SJSA1 (cell line): ENCODE results near the gene NECTIN4. TPM values are rescaled to one million over a fixed set of nuclear protein-coding genes. Genes with fewer than 3 reads are reported as not detected.
"Not testable (repeated sequence)": the region's sequence is repeated elsewhere in the genome, so short reads cannot be mapped to it uniquely, and the experiment has no call there.

ENCODE experiments used
- DNase-seq, 2 experiments: peaks; one replicate each; pipeline ENCODE4 v3.0.0-alpha.2; 2015 to 2020; ENCODE audit warnings: low spot score in 2 of 2, low read depth in 1 of 2
- H3K27ac ChIP-seq: fragments of 250-450 bp; sonication (Bioruptor Pico); 2 replicates; pipeline ENCODE4 v1.5.1; 2020; ENCODE audit warnings: mild to moderate bottlenecking, moderate library complexity
- H3K27me3 ChIP-seq: fragments of 250-450 bp; sonication (Bioruptor Pico); replicated peaks from 2 replicates; pipeline ENCODE4 v1.5.1; 2020; ENCODE audit warnings: mild to moderate bottlenecking, moderate library complexity
- H3K36me3 ChIP-seq: fragments of 250-450 bp; sonication (Bioruptor Pico); 2 replicates; pipeline ENCODE4 v1.5.1; 2020; ENCODE audit warnings: mild to moderate bottlenecking
- H3K4me1 ChIP-seq: fragments of 250-450 bp; sonication (Bioruptor Pico); replicated peaks from 2 replicates; pipeline ENCODE4 v1.6.1; 2021; ENCODE audit warnings: mild to moderate bottlenecking
- H3K4me3 ChIP-seq: fragments of 250-450 bp; sonication (Bioruptor Pico); 2 replicates; pipeline ENCODE4 v1.5.1; 2020; ENCODE audit warnings: mild to moderate bottlenecking
- H3K9me3 ChIP-seq: fragments of 250-450 bp; sonication (Bioruptor Pico); replicated peaks from 2 replicates; pipeline ENCODE4 v1.5.1; 2020; ENCODE audit warnings: mild to moderate bottlenecking
- total RNA-seq: library from RNA; depleted of rRNA; stranded (reverse); fragments of >200 nt; shearing (Covaris generic); gene quantifications from 2 replicates; pipeline ENCODE4 v1.2.3, GENCODE V29; 2014; rRNA removed

The NECTIN4 gene
- total RNA-seq, 1 experiment from 2014 or later = 0.21 TPM

DNA sequence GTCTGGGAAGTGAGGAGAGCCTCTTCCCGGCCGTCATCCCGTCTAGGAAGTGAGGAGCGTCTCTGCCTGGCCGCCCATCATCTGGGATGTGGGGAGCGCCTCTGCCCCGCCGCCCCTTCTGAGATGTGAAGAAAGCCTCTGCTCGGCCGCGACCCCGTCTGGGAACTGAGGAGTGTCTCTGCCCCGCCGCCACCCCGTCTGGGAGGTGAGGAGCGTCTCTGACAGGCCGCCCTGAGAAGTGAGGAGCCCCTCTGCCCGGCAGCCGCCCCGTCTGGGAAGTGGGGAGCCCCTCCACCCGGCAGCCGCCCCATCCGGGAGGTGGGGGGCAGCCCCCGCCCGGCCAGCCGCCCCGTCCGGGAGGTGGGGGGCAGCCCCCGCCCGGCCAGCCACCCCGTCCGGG is 59.9 kb downstream of the NECTIN4 start:
- not testable (repeated sequence) for H3K27ac ChIP-seq, H3K4me1 ChIP-seq, H3K4me3 ChIP-seq, H3K9me3 ChIP-seq, DNase-seq, H3K27me3 ChIP-seq, H3K36me3 ChIP-seq

DNA sequence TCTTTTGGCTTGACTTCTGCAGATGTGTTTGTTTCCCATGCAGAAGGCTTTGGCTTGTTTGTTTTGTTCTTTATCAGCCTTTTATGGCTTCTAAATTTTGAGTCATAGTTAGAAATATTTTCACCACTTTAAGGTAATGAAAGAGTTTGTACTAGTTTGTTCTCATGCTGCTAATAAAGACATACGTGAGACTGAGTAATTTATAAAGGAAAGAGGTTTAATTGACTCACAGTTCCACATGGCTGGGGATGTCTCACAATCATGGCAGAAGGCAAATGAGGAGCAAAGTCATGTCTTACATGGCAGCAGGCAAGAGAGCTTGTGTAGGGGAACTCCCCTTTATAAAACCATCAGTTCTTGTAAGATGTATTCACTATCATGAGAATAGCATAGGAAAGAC is 62.4 kb downstream of the NECTIN4 start:
- H3K4me1 ChIP-seq, H3K9me3 ChIP-seq, DNase-seq, H3K36me3 ChIP-seq, H3K4me3 ChIP-seq, H3K27ac ChIP-seq, H3K27me3 ChIP-seq: not testable (repeated sequence)

DNA sequence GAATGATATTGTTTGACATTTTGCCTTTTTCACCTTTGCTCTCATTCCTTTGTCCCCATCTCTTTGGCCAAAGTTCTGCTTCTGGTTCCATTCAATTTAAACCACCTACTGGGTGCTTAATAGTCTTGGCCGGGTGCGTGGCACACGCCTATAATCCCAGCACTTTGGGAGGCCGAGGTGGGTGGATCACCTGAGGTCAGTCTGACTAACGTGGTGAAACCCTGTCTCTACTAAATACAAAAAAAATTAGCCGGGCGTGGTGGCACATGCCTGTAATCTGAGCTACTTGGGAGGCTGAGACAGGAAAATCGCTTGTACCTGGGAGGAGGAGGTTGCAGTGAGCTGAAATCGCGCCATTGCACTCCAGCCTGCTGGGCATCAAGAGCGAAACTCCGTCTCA is 66.9 kb downstream of the NECTIN4 start:
- not testable (repeated sequence) for H3K36me3 ChIP-seq, H3K4me3 ChIP-seq, H3K9me3 ChIP-seq, H3K27ac ChIP-seq, DNase-seq
- Histone ChIP-seq H3K4me1 (peaks cover 26% of the 10 kb centered on the region), H3K27me3 (peaks cover 16% of the 10 kb centered on the region; the same call in 1 of the 2 replicates)

DNA sequence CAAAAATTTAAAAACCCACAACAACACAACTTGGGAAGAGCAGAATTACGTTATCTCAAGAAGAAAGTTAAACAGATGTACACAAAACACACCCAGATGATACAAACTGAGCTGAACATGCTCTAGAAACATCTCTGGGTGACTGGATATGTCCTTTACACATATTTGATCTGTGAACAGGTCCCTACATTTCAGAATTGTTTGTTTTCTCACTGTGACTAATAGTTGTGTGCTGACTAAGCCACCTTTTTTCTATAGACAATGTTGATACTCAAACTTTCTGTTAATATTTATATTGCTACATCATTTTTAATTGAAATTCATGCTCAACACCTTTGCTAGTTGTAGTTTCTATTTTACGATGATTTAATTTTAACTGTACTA is 67.4 kb downstream of the NECTIN4 start:
- no peak overlapping the region for H3K4me3 ChIP-seq
- H3K27ac ChIP-seq = no peak overlapping the region
- DNase-seq = peak in 1 of 2 experiments; percentile 24
- H3K36me3 ChIP-seq = no peaks in the 10 kb centered on the region
- no peaks in the 10 kb centered on the region for H3K9me3 ChIP-seq
- peaks cover 26% of the 10 kb centered on the region for H3K4me1 ChIP-seq
- peaks cover 16% of the 10 kb centered on the region; the same call in 1 of the 2 replicates for H3K27me3 ChIP-seq

DNA sequence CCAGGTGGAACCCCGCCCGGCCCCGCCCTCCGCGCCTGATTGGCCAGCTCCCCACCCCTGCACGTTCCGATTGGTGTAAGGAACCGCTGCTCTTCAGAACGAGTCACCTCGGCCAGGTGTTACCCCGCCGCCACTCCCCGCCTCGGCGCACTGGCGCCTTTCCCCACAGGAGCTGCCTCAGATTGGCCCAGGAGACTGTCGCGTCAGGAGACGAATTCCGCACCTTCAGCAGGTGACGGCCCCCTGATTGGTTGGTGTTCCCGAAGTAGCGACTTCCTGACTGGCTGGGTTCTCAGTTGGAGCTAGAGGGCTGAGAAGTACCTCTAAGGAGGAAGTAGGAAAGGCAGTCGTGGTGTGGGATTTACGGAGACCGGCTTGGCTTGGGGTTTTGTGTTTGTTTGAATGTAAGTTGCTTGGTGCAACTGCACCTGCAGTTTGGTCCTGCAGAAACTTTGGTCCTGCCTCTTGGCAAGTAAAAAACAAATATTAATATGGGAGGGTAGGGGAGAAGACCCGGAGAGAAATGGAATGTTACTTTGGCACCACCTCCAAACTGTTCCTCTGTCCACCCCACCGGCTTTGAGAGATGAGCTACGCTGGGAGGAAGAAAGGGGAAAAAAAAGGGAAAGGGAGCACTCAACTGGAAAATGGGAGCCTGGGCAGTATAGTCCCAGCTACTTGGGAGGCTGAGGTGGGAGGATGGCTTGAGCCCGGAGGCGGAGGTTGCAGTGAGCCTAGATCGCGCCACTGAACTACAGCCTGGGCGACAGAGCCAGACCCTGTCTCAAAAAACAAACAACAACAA is 68.0 kb downstream of the NECTIN4 start:
- Histone ChIP-seq H3K27ac (no peak overlapping the region), H3K4me3 (peak overlapping the region; percentile 35), H3K36me3 (no peaks in the 10 kb centered on the region), H3K4me1 (peaks cover 26% of the 10 kb centered on the region), H3K9me3 (no peaks in the 10 kb centered on the region), H3K27me3 (peaks cover 16% of the 10 kb centered on the region; the same call in 1 of the 2 replicates)
- DNase-seq = peak in 1 of 2 experiments; percentile 29

Other genes with a start within 250 kb of the NECTIN4 start
- gene CD244, start 226.7 kb downstream of the NECTIN4 start, total RNA-seq = not detected in 2 replicates
- gene ITLN1, start 204.4 kb downstream of the NECTIN4 start, total RNA-seq = not detected in 2 replicates
- not detected in 2 replicates for gene ITLN2, start 134.7 kb downstream of the NECTIN4 start, total RNA-seq
- 3.2 and 4.5 TPM in 2 replicates for gene F11R, start 68.4 kb downstream of the NECTIN4 start, total RNA-seq
- 3.1 TPM in 1 of 2 replicates, not detected in the other for gene TSTD1, start 50.6 kb downstream of the NECTIN4 start, total RNA-seq
- gene USF1, start 43.6 kb downstream of the NECTIN4 start, total RNA-seq = 63.2 and 68.1 TPM in 2 replicates
- not detected in 2 replicates for gene ARHGAP30, start 19.7 kb downstream of the NECTIN4 start, total RNA-seq
- not detected in 2 replicates for gene KLHDC9, start 8.8 kb upstream of the NECTIN4 start, total RNA-seq
- 116 and 194 TPM in 2 replicates for gene PFDN2, start 28.5 kb upstream of the NECTIN4 start, total RNA-seq
- gene NIT1, start 28.5 kb upstream of the NECTIN4 start, total RNA-seq = 16.9 and 19.6 TPM in 2 replicates
- gene DEDD, start 43.1 kb upstream of the NECTIN4 start, total RNA-seq = 16.9 and 26.3 TPM in 2 replicates
- 60.4 and 105 TPM in 2 replicates for gene UFC1, start 64.4 kb upstream of the NECTIN4 start, total RNA-seq
- gene USP21, start 69.9 kb upstream of the NECTIN4 start, total RNA-seq = 3.7 and 4.8 TPM in 2 replicates
- gene PPOX, start 76.9 kb upstream of the NECTIN4 start, total RNA-seq = 8.9 and 27.7 TPM in 2 replicates
- gene B4GALT3, start 87.9 kb upstream of the NECTIN4 start, total RNA-seq = 32.9 and 37.0 TPM in 2 replicates
- not detected in 2 replicates for gene ADAMTS4, start 109.5 kb upstream of the NECTIN4 start, total RNA-seq
- 76.2 and 84.7 TPM in 2 replicates for gene NDUFS2, start 112.8 kb upstream of the NECTIN4 start, total RNA-seq
- gene FCER1G, start 125.7 kb upstream of the NECTIN4 start, total RNA-seq = 1.1 TPM in 1 of 2 replicates, not detected in the other
- gene APOA2, start 134.1 kb upstream of the NECTIN4 start, total RNA-seq = not detected in 2 replicates
- gene TOMM40L, start 136.5 kb upstream of the NECTIN4 start, total RNA-seq = 8.4 and 9.4 TPM in 2 replicates
- gene NR1I3, start 148.6 kb upstream of the NECTIN4 start, total RNA-seq = not detected in 2 replicates
- not detected in 2 replicates for gene PCP4L1, start 169.2 kb upstream of the NECTIN4 start, total RNA-seq
- gene MPZ, start 220.4 kb upstream of the NECTIN4 start, total RNA-seq = not detected in 2 replicates
- 20.3 and 35.9 TPM in 2 replicates for gene SDHC, start 224.8 kb upstream of the NECTIN4 start, total RNA-seq